GM11168 (cell line): Measurements from ENCODE around the gene PPP1R9B.

Experiments used
- in situ Hi-C: fragments of 300-500 bp; cut with MboI; formaldehyde crosslinking; loops from one replicate; pipeline ENCODE4 v1.12.0; 2022; ENCODE audit warnings: low sequenced_read_pairs; ENCODE audit not compliant: unreplicated experiment

PPP1R9B gene

DNA sequence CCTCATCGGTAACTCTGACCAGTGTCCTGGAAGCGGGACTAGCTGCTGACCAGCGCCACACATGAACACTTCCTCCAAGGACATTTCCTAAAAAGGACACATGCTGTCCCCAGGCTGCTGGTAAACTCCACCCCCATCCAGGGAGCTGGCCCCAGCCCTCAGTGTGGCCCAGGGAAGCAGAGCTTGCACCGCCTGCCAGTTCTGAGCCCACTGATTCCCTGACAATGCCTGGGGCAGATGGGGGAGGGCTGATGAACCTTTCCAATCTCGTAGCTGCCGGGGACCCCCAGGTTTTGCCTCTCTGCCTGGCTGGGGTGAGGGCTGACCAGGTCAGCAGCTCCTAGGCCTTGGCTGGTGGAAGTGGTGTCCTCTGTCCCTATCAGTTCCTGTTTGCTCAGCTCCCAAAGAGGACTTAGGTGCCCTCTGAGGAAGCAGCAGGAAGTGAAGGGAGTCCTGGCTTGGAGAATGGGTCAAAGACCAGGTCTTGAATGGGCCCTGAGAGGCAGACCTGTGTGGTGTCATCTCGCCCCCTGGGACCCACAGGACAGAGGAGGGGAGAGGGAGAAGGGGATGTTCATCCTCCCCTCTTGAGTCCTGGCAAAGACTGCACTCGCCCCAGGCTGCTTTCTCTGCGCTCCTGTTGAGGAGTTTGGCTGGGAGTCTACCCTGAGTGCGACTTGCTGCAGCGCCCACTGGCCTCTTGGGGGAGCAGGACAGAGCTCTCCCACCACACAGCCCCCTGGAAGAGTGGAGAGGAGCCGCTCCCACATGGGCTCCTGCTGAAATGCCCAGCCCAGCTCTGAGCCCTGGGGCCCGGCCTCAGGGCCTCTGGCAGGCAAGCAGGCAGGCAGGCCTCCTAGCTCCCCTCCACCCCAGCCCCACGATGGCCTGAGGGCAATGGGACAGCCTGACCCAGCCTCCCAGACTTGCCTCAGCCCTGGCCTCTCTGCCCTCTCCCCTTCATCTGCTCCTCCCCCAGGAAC, 38.5 kb downstream of the PPP1R9B start:
- in situ Hi-C loops, result no loop called here

DNA sequence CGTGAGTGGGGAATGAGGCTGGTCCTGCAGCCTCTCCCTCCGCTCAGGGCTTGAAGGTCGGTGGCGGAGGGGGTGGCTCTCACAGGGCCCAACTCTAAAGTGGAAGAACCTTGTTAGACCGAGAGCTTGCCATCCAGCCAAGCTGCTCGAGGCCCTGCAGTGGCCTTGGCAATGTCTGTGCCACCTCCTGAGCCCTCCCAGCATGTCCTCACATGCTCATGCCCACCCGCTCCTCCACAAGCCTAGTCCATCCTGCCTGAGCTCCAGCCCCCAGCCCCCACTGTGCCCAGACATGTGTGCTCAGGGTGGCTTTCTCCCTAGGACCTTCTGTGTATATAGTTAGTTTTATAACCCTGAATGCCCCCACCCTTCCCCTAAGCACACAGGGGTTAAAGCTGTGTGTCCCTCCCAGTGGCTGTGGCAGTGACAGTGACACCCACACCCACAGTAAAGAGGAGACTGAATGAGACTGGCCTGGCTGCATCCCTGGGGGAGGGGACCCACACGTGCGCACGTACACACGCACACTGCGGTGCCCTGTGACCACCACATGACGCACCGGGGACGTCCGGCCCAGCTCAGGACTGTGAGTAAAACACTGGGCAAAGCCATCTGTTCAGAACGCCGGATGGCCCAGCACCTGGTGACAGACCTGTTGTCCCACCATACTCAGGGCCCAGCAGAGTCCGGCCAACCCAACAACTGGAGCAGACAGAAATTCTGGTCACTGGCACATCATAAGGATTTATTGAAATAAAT, 39.7 kb downstream of the PPP1R9B start:
- in situ Hi-C loops, result no loop called here

DNA sequence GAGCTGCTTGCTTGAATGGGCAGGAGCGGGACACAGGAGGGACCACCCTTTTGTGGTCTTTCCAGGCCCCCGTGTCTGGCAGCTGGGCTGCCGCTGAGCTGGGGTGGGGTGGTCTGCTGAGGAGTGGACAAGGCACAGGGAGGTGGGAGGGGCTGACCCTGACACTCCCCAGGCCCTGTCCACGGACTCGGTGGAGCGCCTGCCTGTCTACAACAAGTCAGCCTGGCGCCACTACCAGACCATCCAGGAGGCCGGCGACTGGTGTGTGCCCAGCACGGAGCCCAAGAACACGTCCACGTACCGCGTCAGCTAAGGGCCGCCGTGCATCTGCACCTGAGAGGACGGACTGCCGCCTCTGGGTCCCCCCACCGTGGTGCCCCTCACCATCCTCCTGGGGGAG, 40.7 kb downstream of the PPP1R9B start:
- in situ Hi-C loops, result no loop called here

DNA sequence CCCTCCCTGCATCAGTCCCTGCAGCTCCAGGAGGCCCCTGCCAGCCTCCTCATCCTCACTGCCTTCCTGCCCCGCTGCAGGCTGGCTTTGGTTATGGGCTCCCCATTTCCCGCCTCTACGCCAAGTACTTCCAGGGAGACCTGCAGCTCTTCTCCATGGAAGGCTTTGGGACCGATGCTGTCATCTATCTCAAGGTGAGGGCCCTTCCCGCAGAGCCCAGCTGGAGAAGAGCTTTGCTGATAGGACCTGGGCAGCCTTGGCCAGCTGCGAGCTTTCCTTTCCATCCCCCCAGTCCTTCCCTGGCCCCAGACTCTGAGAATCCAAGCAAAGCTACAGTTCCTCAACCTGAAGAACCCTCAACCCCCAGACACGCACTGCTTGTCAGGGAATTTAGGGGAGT, 41.3 kb downstream of the PPP1R9B start:
- in situ Hi-C loops, result no loop called here

DNA sequence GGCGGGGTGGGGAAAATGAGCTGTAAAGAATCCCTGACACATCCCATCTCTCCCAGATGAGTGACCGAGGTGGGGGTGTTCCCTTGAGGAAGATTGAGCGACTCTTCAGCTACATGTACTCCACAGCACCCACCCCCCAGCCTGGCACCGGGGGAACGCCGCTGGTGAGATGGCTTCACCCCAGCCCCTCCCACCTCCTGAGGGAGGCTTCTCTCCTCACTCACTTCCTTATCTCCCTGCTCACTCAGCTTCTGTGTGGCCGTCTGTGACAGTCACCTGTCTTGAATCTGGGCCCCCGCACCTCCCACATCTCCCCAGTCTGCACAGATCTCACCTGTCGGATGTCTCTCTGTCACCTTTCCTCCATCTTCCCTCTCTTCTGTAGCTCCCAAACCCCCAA, 41.9 kb downstream of the PPP1R9B start:
- in situ Hi-C loops, result no loop called here

DNA sequence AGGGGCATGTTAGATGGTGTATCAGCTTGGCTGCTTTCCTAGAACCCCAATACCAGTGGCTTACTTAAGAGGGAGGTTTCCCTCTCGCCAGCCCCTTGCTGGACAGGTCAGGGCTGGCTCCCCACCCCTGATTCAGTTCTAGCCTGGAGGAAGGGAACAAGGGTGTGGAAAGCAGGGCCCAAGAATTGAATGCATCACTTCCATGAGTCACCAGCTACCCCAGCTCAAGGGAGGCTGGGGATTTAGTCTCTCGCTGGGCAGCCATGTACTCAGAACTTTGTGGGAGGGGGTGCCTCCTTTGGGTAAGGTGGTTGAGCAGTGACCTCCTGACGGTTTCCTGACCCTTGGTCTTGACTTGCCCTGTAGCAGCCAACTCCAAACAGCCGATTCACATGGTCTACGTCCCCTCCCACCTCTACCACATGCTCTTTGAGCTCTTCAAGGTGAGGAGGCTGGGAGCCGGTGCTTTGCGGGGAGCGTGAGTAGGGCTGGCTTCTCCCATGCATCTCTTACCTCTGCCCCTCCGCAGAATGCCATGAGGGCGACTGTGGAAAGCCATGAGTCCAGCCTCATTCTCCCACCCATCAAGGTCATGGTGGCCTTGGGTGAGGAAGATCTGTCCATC, 42.6 kb downstream of the PPP1R9B start:
- in situ Hi-C loops, result no loop called here

DNA sequence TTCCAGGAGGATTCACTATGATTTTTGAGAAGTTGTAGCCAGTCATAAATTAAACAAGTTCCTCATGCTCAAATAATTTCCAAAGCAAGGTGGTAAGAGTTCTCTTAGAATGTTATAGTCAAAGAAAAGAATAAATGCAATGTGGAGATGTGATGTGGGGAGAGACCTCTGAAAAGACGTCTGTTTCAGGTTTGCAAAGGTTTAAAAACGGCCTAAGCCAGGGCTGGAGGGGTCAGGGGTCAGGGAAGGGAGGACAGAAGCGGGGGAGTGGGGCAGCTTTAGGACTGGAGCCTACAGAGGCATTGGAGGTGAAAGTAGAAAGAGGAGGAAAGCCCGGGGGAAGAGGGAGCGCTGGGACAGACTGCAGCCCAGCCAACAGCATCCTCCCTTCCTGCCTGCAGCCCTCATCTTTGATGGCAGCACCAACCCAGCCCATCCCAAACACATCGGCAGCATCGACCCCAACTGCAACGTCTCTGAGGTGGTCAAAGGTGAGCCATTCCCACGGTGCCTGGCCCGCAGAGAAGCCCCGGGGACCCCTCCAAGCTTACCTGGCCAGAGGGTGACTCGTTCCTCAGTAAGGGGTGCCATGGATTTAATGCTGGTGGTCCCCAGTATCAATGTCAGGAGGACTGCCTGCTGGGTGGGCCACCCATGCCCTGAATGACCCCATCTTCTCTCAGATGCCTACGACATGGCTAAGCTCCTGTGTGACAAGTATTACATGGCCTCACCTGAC, 43.9 kb downstream of the PPP1R9B start:
- in situ Hi-C loops, result no loop called here

DNA sequence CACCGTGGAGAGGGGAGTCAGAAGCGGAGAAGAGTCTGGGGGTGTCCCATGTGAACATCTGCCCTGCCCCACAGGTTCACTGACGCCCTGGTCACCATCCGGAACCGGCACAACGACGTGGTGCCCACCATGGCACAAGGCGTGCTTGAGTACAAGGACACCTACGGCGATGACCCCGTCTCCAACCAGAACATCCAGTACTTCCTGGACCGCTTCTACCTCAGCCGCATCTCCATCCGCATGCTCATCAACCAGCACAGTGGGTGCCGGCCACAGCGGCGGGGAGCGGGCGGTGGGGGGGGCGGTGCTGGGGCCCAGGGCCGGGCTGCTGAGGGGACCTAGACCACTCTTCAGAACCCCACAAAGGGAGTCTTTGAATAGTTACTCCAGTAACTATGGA, 44.7 kb downstream of the PPP1R9B start:
- in situ Hi-C loops, result no loop called here

DNA sequence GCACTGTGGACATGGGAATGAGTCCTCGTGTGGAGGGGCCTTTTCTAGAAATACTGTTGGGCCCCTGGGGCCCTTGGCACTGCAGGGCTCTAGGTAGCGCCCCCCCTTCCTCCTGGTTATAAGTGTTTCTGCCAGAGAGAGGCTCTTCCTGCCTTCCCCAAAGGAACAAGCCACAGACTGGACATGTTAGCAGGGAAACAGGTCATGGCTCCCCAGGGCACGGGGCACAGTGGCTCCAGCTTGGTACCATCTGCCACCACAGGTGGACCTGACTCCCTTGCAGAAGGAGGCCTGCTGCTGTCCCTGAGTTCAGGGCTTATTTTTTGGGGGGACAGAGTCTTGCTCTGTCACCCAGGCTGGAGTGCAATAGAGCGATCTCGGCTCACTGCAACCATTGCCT, 46.5 kb downstream of the PPP1R9B start:
- in situ Hi-C loops, result no loop called here

DNA sequence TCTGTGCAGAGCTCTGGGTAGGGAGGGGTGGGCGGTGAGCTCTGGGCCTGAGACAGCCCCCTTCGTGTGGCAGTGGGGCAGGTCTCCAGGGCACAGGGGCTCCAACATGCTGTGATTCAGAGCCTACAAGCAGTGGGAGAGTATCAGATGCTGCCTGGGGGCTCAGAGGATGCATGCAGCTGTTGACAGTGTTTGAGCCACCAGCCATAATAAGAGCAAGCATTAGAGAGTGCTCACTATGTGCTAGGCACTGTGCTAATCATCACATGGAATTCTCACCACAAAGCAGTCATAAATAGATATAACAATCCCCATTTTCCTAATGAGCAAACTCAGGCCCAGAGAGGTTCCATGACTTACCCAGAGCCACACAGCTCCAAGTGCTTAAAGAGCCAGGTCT, 47.2 kb downstream of the PPP1R9B start:
- in situ Hi-C loops, result no loop called here

DNA sequence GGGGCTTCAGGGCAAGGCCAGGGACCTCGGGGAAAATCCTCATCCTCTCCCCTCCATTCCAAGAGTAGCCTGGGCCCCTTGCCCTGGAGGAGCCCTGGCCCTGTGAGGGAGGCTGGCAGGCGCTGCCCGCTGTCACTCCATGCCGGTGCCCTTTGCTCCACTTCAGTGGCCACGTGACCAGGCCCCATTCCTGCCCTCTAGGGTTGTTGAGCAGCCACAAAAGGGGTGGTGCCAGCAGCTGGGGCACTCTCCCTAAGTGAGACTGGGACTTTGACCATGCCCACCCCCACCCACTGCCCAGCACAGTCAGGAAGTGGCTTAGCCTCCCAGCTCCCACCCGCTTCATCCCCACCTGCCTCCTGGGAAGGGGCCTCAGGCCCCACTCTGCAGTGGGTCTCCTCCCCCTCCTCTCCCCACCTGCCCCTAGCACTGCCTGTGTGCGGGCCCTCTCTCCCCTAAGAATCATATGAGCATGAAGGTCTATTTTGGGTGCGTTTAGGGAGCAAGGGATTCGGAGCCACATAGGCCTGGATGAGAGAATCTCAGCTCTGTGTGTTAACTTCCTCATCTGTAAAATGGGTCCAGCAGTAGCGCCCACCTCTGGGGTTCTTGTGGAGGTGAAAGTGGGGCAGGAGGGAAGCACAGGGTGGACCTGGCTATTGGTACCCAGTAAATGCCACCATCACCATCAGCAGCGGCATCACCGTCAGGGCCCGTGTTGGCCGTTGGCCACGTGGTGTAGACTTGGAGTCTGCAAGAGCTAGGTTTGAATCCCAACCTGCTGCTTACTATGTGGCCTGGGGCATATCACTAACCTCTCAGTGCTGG, 48.1 kb downstream of the PPP1R9B start:
- in situ Hi-C loops, result no loop called here

DNA sequence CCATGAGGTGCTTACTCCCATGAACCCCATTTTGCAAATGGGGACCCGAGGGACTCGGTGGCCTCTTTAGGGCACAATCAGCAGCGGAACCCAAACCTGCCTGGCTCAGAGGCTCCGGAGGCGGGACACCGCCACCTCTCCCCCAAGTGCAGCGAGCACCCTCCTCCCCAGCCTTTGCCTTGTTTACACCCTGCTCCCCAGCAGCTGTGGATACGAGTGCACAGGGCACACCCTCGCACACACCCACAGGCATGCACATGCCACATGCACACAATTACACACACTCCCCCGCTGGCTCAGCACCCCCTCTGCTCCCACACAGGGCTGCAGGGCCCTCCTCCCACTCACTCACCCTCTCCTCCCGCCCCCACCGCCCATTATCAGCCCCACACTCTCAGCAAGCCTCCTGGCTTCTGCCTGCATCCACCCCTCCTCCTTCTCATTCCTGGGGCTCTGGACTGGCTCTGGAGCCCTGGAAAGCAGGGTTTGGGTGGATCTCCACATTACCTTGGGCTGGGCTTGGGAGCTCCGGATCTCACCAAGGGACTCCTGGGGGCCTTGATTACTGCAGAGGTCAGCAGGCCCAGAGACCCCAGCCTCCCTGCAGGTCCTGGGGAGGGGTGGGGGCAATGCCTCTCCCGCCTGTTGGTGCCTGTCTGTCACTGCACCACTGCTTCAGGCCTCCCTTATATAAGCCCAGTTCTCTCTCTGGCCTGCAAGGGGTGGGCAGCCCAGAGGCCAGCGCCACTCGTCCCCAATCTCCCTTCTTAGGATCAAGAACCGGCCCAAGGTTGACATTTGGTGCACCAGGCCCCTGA, 48.9 kb downstream of the PPP1R9B start:
- in situ Hi-C loops, result no loop called here

DNA sequence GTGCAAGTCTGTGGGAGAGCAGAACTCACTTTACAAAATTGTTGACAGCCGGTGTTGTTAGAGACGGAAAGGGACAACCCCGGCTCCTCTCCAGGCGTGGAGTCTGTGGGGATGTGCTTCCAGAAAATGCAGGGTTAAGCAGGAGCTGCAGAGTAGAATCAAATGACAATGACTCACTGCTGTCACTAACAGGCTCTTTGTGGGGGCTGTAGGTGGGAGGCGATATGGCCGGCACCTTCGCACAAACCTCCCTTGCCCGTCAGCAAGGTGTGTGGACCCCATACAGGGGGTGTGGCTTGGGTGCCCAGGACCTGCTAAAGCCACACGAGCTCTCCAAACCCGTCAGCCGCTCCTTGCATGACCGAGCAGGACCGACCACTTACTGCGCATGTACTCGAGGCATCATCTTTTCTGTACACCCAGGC, 49.5 kb downstream of the PPP1R9B start:
- in situ Hi-C loops, result no loop called here

DNA sequence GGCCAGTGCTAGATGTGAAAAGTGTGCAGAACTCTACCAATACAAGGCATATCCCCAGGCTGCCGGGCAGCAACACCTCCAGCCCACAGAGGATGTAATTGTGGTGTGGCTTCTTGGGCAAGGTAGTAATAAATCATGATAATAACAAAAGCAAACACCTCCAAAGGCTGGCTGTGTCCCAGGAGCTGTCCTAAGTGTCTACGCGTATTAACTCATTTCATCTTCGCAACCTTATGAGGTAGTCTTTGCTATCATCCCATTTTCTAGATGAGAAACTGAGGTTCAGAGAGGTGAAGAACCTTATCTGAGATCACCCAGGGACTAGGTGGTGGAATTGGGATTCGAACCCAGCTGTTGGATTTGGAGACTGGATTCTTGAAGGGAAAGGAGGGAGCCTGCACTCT, 50.0 kb downstream of the PPP1R9B start:
- in situ Hi-C loops, result no loop called here

DNA sequence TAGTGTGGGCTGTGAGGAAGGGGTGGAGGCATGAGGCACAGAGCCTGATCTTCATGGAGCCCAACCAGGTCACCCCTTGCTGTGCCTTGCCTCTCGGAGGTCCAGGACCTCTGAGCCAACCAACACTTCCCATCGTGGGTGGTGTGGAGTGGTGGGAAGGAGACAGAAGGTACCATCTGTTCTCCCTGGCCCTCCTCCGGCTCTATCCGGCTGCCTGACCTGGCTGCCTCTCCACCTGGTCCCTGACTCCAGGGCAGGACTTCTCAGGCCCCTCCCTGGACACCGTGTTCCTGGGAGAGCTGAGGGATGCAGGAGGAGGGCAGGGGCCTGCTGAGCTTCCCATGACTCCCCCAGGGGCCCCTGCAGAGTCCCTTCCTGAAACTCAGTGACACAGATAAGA, 51.5 kb downstream of the PPP1R9B start:
- in situ Hi-C loops, result no loop called here

DNA sequence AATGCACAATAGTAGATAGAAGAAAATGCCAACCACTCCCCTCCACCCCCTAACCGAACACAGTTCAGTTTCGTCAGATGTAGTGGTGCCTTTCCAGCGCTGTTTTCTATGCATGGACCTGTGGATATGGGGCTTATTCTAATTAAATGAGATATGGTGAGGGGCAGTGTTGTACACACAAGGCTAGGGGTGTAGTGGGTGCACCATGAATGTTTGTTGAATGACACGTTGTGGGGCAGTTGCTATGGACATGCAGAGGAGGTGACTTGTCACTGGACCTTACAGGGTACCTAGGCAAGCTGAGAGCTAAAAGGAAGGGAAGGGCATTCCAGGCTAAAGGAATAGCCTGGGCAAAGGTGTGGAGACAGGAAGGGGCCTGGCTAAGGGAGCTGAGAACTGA, 51.9 kb downstream of the PPP1R9B start:
- in situ Hi-C loops, result no loop called here

DNA sequence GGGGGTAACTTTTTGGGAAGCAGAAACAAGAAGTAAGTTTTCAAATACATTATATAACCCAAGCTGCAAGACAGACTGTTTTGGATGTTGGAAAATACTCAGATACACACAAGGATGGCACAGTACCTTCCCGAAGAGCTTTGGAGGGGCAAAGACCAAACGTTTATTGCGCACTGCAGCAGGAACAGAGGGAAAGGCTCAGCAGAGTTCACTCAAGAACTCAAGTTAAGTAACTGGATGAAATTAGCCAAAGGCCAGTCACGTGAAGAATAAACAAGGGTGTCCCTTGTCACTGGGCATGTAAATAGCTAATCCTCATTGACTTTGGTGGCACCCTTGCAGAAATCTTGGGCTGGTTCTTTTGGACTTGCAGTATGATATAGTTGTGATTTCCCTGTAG, 52.6 kb downstream of the PPP1R9B start:
- in situ Hi-C loops, result no loop called here

DNA sequence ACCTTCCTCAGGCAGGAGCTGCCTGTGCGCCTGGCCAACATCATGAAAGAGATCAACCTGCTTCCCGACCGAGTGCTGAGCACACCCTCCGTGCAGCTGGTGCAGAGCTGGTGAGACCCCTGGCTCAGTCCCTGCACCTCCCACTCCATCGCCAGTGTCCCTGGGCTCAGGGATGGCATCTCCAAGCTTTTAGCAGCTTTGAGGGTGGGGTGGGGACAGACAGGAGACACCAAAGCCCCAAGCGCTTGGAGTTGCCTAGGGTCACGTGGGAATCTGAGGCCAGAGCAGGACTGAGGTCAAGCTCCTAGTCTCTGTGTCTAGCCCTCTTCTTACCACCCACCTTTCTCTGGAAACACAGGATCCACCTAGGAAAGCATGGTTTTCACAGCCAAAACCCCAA, 53.0 kb downstream of the PPP1R9B start:
- in situ Hi-C loops, result no loop called here

DNA sequence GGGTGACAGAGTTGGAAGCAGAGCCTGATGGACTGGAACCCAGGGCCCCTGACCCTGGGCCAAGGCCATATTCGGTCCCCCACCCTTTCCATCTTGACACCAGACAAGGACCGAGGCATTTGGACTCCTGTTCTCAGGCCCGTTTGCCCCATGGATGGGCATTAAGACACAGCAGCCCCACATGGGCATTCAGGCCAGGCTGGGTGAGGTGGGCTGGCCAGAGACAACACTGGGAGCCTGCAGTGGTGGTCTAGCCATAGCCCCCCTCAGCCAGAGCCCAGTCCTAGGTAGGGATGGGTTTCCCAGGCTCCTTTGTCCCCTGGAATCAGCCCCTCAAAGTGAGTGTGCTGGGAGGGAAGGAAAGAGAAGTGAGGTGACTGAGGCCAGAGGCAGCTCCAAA, 53.7 kb downstream of the PPP1R9B start:
- in situ Hi-C loops, result no loop called here
